ENCODE data around the gene ASF1B. TPM values are rescaled to one million over a fixed set of nuclear protein-coding genes. Genes with fewer than 3 reads are reported as not detected.

Gene ASF1B
- total and polyA plus RNA-seq, 2 donors (not counting 3 experiments of a cell fraction or from before 2014, with no cell fraction given): 39.1 to 42.4 TPM

DNA sequence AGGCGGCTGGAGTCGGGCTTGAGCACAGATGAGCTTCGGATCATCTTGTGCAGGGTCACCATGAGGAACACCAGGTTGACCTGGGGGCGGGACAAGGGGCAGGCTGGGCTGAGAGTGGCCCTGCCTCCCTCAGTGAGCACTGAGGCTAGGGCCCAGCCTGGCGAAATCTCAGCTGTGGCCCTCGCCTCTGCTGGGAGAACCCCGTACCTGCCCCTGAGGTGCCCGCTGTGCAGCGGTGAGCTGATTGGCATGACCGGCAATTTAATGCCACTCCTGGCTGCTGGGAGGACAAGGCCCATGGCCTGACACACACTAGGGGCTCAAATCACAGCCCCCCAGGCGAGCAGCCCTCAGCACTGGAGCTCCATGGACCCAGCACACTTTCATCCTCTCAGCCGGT is 19.7 kb upstream of the ASF1B start:
- FAIRE-seq: no peak
- no peak overlapping the region for H3K9ac ChIP-seq (replicated peaks; ENCODE audit: extremely low read depth, insufficient read depth, low read length)
- no peaks in the 10 kb centered on the region for H3K9me3 ChIP-seq (replicated peaks; ENCODE audit: control insufficient read depth, insufficient read depth, low read length)
- CTCF ChIA-PET: no interaction called here
- no peak overlapping the region for H2AFZ ChIP-seq (ENCODE audit: low read depth, low read length)
- H3K79me2 ChIP-seq (ENCODE audit: control insufficient read depth, insufficient read depth, low read length): no peaks in the 10 kb centered on the region
- dilution Hi-C loops (cut with MboI; ENCODE audit: extremely low pct_ligation_motif_present, low sequenced_read_pairs): no loop called here
- DNase-seq (ENCODE audit: low read depth, low spot score): no peak
- H3K27me3 ChIP-seq (ENCODE audit: control insufficient read depth in 2 of 2, insufficient read depth in 2 of 2, low read length in 2 of 2): no peaks in the 10 kb centered on the region
- no peaks in the 10 kb centered on the region for H3K4me1 ChIP-seq (ENCODE audit: control insufficient read depth, extremely low read depth, insufficient read depth, low read length)
- H3K27ac ChIP-seq (ENCODE audit: insufficient read depth, low read depth, low read length): no peak overlapping the region
- intact Hi-C loops (cut with micrococcal nuclease): no loop called here
- BruUV-seq (replicated peaks): no TSS peak
- H3K9me1 ChIP-seq (replicated peaks; ENCODE audit: control insufficient read depth, extremely low read depth, insufficient read depth, low read length): no peaks in the 10 kb centered on the region
- peaks cover 2 to 18% of the 10 kb centered on the region in 2 experiments for H3K36me3 ChIP-seq (ENCODE audit: control insufficient read depth in 2 of 2, extremely low read depth in 1 of 2, insufficient read depth in 2 of 2, low read length in 2 of 2)
- H3K4me3 ChIP-seq (replicated peaks in 1 of 3; ENCODE audit: insufficient read depth in 1 of 3, low read depth in 1 of 3, low read length in 3 of 3): no peak overlapping the region
- H4K20me1 ChIP-seq (replicated peaks; ENCODE audit: control insufficient read depth, extremely low read depth, insufficient read depth, low read length): no peaks in the 10 kb centered on the region
- TF ChIP-seq, protein P1, sequence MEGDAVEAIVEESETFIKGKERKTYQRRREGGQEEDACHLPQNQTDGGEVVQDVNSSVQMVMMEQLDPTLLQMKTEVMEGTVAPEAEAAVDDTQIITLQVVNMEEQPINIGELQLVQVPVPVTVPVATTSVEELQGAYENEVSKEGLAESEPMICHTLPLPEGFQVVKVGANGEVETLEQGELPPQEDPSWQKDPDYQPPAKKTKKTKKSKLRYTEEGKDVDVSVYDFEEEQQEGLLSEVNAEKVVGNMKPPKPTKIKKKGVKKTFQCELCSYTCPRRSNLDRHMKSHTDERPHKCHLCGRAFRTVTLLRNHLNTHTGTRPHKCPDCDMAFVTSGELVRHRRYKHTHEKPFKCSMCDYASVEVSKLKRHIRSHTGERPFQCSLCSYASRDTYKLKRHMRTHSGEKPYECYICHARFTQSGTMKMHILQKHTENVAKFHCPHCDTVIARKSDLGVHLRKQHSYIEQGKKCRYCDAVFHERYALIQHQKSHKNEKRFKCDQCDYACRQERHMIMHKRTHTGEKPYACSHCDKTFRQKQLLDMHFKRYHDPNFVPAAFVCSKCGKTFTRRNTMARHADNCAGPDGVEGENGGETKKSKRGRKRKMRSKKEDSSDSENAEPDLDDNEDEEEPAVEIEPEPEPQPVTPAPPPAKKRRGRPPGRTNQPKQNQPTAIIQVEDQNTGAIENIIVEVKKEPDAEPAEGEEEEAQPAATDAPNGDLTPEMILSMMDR (IDR thresholded peaks at IDR 0.05; ENCODE audit: extremely low read depth in 1 of 2, insufficient read depth in 1 of 2, low read depth in 1 of 2, low read length in 2 of 2): no peak
- no peak for TF ChIP-seq POLR2AphosphoS5 (IDR thresholded peaks at IDR 0.05; ENCODE audit: insufficient read depth, low read depth, low read length)
- no peak for TF ChIP-seq EZH2 (IDR thresholded peaks at IDR 0.05; ENCODE audit: borderline replicate concordance, low read depth, low read length, severe bottlenecking)
- no peak for TF ChIP-seq JUN (IDR thresholded peaks at IDR 0.05; ENCODE audit: borderline replicate concordance, insufficient read depth, insufficient read length, low read depth)
- TF ChIP-seq, protein P2, sequence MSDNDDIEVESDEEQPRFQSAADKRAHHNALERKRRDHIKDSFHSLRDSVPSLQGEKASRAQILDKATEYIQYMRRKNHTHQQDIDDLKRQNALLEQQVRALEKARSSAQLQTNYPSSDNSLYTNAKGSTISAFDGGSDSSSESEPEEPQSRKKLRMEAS (IDR thresholded peaks at IDR 0.05; ENCODE audit: insufficient read depth, insufficient read length): no peak
- TF ChIP-seq MYC (IDR thresholded peaks at IDR 0.05; ENCODE audit: low read depth, low read length): no peak
- TF ChIP-seq GATA2 (IDR thresholded peaks at IDR 0.05; ENCODE audit: insufficient read depth, insufficient read length, low read depth, low read length): no peak
- no peak for TF ChIP-seq POLR2A (IDR thresholded peaks at IDR 0.05; ENCODE audit: low read depth, low read length)
- TF ChIP-seq FOS (IDR thresholded peaks at IDR 0.05; ENCODE audit: borderline replicate concordance, insufficient read depth, low read length): no peak
- H3K4me2 ChIP-seq (ENCODE audit: insufficient read depth, low read length): no peak overlapping the region
- POLR2A ChIA-PET: no interaction called here
